MM.1S (cell line): ENCODE measurements around the gene GCSAM.

ENCODE experiments used
- CTCF ChIP-seq: fragments of 300-600 bp; sonication (generic); IDR thresholded peaks from 2 replicates; pipeline ENCODE4 v1.5.1; 2016; ENCODE audit warnings: antibody characterized with exemption, low read length, mixed read lengths
- EZH2 ChIP-seq: fragments of 300-600 bp; sonication (generic); optimal IDR thresholded peaks from 2 replicates; pipeline ENCODE3; 2017; ENCODE audit warnings: low read depth, mild to moderate bottlenecking, antibody characterized with exemption, low read length, mixed read lengths
- EZH2phosphoT487 ChIP-seq: fragments of 300-600 bp; sonication (generic); IDR thresholded peaks from 2 replicates; pipeline ENCODE4 v1.6.1; 2018; ENCODE audit warnings: antibody characterized with exemption, low read length

- TF ChIP-seq EZH2phosphoT487: no peak
- TF ChIP-seq CTCF: no peak
- TF ChIP-seq EZH2: no peak
Measured at GRCh38 chr3:112175037-112175436, 42.0 kb upstream of the GCSAM start.
